MCF 10A (cell line): ENCODE results near the gene TMEM184C. TPM values are rescaled to one million over a fixed set of nuclear protein-coding genes. Genes with fewer than 3 reads are reported as not detected.

Experiments
- BruUV-seq: library from RNA; stranded (reverse); fragments of 400-500 nt; replicated peaks from 2 replicates; lab custom pipeline; 2021; lab: Mats Ljungman, UMichigan
- CTCF ChIA-PET: fragments of 300-600 bp; sonication (Branson Sonifier 250); formaldehyde crosslinking; extraction: SDS; loops from one replicate; lab custom pipeline; 2021; ENCODE audit warnings: antibody characterized with exemption, inconsistent platforms; lab: Yijun Ruan, JAX
- POLR2A ChIA-PET: fragments of 300-600, 350-650 bp; sonication (Branson Sonifier 250); formaldehyde crosslinking; extraction: SDS; loops from one replicate; lab custom pipeline; 2020; ENCODE audit warnings: antibody characterized with exemption, inconsistent platforms; lab: Yijun Ruan, JAX
- DNase-seq: peaks from one replicate; pipeline ENCODE4 v3.0.0-alpha.2; 2018; ENCODE audit not compliant: unreplicated experiment
- H3K27ac Mint-ChIP-seq: one replicate; pipeline ENCODE4 v1.8.0; 2022; ENCODE audit warnings: mild to moderate bottlenecking, low read depth, mixed read lengths; ENCODE audit not compliant: unreplicated experiment
- H3K27me3 Mint-ChIP-seq: one replicate; pipeline ENCODE4 v1.8.0; 2022; ENCODE audit warnings: mixed read lengths; ENCODE audit not compliant: insufficient read depth, unreplicated experiment
- H3K36me3 Mint-ChIP-seq: one replicate; pipeline ENCODE4 v1.8.0; 2022; ENCODE audit warnings: mild to moderate bottlenecking, moderate library complexity, mixed read lengths; ENCODE audit not compliant: insufficient read depth, unreplicated experiment
- H3K4me1 Mint-ChIP-seq: one replicate; pipeline ENCODE4 v1.8.0; 2022; ENCODE audit warnings: mixed read lengths; ENCODE audit not compliant: insufficient read depth, unreplicated experiment
- H3K4me3 Mint-ChIP-seq: one replicate; pipeline ENCODE4 v1.8.0; 2022; ENCODE audit warnings: mild to moderate bottlenecking, moderate library complexity, mixed read lengths; ENCODE audit not compliant: unreplicated experiment
- H3K9me3 Mint-ChIP-seq: one replicate; pipeline ENCODE4 v1.8.0; 2022; ENCODE audit warnings: mixed read lengths; ENCODE audit not compliant: unreplicated experiment
- CTCF ChIP-seq: fragments of 200-600 bp; IDR thresholded peaks from one replicate; pipeline ENCODE4 v1.8.0; 2022; ENCODE audit warnings: antibody characterized with exemption, mild to moderate bottlenecking; ENCODE audit not compliant: unreplicated experiment
- intact Hi-C: fragments of 100-400 bp; cut with micrococcal nuclease; formaldehyde crosslinking; loops from 2 replicates; pipeline ENCODE4 v1.14.1; 2022
- total RNA-seq: library from RNA; stranded (reverse); gene quantifications from 2 replicates; pipeline ENCODE4 v1.2.3, GENCODE V29; 2022

Gene TMEM184C
- total RNA-seq, 1 experiment from 2014 or later = 33.9 TPM

GRCh38 chr4:147616849-147617172 lies 386 bp upstream of the TMEM184C start:
- TSS peak; percentile 87 for BruUV-seq
- Mint-ChIP-seq H3K9me3 (no peaks in the 10 kb centered on the region), H3K4me1 (peaks cover 18% of the 10 kb centered on the region), H3K36me3 (peaks cover 7% of the 10 kb centered on the region), H3K27ac (peak overlapping the region; percentile 86), H3K27me3 (no peaks in the 10 kb centered on the region), H3K4me3 (peak overlapping the region; percentile 82)
- no peak for DNase-seq
- intact Hi-C loops = loop anchor here (2.0 kb wide), 1 partner anchor 250 kb away; no protein-coding TSS in a partner anchor
- POLR2A ChIA-PET = interaction anchor here (0.6 to 4.4 kb wide), 33 partner anchors 8 to 1565 kb away, joined by 3 to 51 read pairs (median 4); partner anchors contain the start of genes ARHGAP10 and PRMT9
- CTCF ChIA-PET = interaction anchor here (0.6 to 2.7 kb wide), 8 partner anchors 13 to 1729 kb away, joined by 3 to 13 read pairs (median 4); no protein-coding TSS in a partner anchor
- TF ChIP-seq CTCF = no peak

- Mint-ChIP-seq H3K4me1 (peaks cover 18% of the 10 kb centered on the region), H3K36me3 (peaks cover 13% of the 10 kb centered on the region), H3K27me3 (no peaks in the 10 kb centered on the region), H3K4me3 (peak overlapping the region; percentile 82), H3K27ac (peak overlapping the region; percentile 86), H3K9me3 (no peaks in the 10 kb centered on the region)
- intact Hi-C loops = loop anchor here (2.0 kb wide), 1 partner anchor 249 kb away; no protein-coding TSS in a partner anchor
- BruUV-seq = no TSS peak
- ChIA-PET POLR2A (interaction anchor here (0.5 to 4.4 kb wide), 31 partner anchors 8 to 1998 kb away, joined by 3 to 51 read pairs (median 4); partner anchors contain the start of genes ARHGAP10, MMAA and PRMT9), CTCF (interaction anchor here (0.5 to 2.7 kb wide), 10 partner anchors 10 to 479 kb away, joined by 3 to 13 read pairs (median 4); no protein-coding TSS in a partner anchor)
- no peak for TF ChIP-seq CTCF
- peak; percentile 26 for DNase-seq
Measured at GRCh38 chr4:147617841-147618691, 869 bp downstream of the TMEM184C start.

DNA sequence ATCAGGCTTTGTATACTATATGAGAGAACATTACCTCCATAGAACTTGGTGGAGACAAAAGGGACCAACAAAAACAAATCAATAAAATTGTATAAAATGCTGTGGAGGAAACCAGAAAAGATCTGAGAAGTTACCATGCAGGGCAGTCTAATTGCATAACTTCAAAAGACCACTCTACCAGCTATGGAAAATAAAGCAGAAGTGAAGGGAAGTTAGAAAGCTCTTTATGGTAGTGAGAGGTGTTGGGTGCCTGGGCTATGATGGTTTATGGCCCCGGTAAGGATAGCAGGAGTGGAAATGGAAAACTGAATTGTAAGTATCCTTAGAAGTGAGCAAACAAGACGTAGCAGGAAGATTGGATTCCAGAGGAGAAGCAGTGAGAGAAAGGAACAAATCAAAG lies 3.1 kb downstream of the TMEM184C start:
- TF ChIP-seq CTCF = no peak
- intact Hi-C loops = no loop called here
- CTCF ChIA-PET = interaction anchor here (0.6 to 1.1 kb wide), 3 partner anchors 101 to 263 kb away, joined by 3 read pairs; no protein-coding TSS in a partner anchor
- peak overlapping the region; percentile 15 for H3K4me3 Mint-ChIP-seq
- peaks cover 18% of the 10 kb centered on the region for H3K4me1 Mint-ChIP-seq
- peak overlapping the region; percentile 50 for H3K27ac Mint-ChIP-seq
- H3K27me3 Mint-ChIP-seq = no peaks in the 10 kb centered on the region
- POLR2A ChIA-PET = interaction anchor here (0.6 to 1.1 kb wide), 3 partner anchors 20 to 1189 kb away, joined by 3 to 4 read pairs (median 3); no protein-coding TSS in a partner anchor
- DNase-seq = no peak
- peaks cover 32% of the 10 kb centered on the region for H3K36me3 Mint-ChIP-seq
- H3K9me3 Mint-ChIP-seq = no peaks in the 10 kb centered on the region
- BruUV-seq = TSS peak; percentile 2

DNA sequence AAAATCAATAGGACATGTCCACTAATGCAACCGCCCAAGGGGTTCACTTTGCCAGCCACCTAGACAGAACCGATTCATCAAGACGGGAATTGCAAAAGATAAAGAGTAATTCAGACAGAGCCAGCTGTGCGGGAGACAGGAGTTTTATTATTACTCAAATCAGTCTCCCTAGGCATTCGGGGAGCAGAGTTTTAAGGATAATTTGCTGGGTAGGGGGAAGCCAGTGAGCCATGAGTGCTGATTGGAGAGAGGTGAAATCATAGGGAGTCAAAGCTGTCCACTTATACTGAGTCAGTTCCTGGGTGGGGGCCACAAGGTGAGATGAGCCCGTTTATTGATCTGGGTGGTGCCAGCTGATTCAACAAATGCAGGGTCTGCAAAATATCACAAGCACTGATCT lies 8.5 kb downstream of the TMEM184C start:
- BruUV-seq = no TSS peak
- ChIA-PET CTCF (interaction anchor here (0.8 to 1.2 kb wide), 2 partner anchors 9 to 241 kb away, joined by 4 to 6 read pairs; no protein-coding TSS in a partner anchor), POLR2A (interaction anchor here (0.7 to 1.4 kb wide), 2 partner anchors 8 to 9 kb away, joined by 3 read pairs; partner anchors contain the start of gene TMEM184C)
- TF ChIP-seq CTCF = no peak
- Mint-ChIP-seq H3K27me3 (no peaks in the 10 kb centered on the region), H3K4me3 (no peak overlapping the region), H3K4me1 (peaks cover 7% of the 10 kb centered on the region), H3K9me3 (no peaks in the 10 kb centered on the region), H3K27ac (no peak overlapping the region), H3K36me3 (peaks cover 77% of the 10 kb centered on the region)
- no peak for DNase-seq
- intact Hi-C loops = no loop called here
